Activated CD8-positive, alpha-beta memory T cell treated with anti-CD3 and anti-CD28 coated beads for 48 hours (primary cell): ENCODE data around the gene APCS.

Experiments
- DNase-seq, 3 experiments: peaks; one replicate each; pipeline ENCODE4 v3.0.0-alpha.2; 2020; ENCODE audit warnings: low read depth in 2 of 3, low spot score in 2 of 3

APCS gene

GRCh38 chr1:159587461-159587951 is at the start of gene APCS:
Gene APCS (plus strand): TSS chr1:159587826. CDS start chr1:159587922, 96 bp downstream.
- no peak for DNase-seq

DNA sequence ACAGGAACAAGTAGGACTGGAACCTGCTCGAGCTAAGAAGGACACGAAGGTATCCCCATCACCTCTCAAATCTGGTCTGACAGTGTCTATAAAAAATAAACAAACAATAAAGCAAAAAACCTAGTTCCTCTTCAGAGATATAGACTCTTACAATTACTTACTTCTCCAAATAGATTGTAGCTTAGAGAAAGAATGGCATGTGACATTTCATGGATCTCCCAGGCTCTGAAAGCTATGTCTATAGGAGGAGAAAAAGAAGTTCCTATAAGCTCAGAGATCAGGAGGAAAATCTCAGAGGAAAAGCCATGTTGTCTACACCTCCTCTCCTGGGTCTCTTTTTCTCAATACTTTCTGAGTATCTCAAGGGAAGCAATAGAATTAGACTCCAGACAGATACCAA is 39.5 kb upstream of the APCS start:
- DNase-seq = no peak

DNA sequence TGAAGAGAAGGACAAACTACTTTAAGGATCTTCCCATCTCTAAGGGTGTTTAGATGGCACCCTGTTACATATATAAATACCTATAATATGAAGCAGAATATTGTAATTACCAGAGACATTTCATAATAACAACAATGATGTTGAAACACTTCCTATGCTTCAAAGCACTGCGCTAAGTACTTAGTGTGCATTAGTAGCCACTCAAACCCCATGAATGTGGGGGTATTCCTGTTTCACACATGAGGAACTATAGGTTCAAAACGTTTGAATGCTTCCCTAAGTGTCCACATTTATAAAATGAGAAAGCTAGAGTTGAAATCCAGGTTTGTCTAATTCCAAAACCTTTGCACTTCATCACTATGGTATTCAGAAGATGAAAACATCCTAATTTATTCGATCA is 33.4 kb upstream of the APCS start:
- no peak for DNase-seq

GRCh38 chr1:159554696-159555095 is 32.9 kb upstream of the APCS start:
- no peak for DNase-seq

- DNase-seq = no peak
Measured at GRCh38 chr1:159556931-159557369, 30.7 kb upstream of the APCS start.

GRCh38 chr1:159560599-159560998 is 27.0 kb upstream of the APCS start:
- DNase-seq = no peak

- DNase-seq = no peak
Measured at GRCh38 chr1:159561497-159561896, 26.1 kb upstream of the APCS start.

- no peak for DNase-seq
Measured at GRCh38 chr1:159562680-159563079, 24.9 kb upstream of the APCS start.

DNA sequence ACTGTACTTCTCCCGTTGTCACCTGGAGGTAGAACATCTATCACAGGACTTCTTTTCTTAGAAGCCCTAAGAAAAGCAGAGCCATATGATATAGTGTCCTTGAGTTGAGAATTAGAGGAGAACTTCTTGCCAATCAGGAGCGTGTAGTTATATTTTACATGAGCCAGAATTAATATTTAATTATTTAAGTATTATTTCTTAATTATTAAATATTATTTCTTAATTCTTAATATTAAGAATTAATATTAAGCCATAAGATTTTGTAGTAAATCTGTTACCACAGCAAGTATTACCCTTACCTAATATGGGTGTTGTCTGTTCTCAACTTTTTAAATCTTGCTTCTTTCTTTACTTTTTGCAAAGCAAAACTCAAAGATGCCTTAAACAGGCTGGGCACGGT is 10.2 kb upstream of the APCS start:
- no peak for DNase-seq

DNA sequence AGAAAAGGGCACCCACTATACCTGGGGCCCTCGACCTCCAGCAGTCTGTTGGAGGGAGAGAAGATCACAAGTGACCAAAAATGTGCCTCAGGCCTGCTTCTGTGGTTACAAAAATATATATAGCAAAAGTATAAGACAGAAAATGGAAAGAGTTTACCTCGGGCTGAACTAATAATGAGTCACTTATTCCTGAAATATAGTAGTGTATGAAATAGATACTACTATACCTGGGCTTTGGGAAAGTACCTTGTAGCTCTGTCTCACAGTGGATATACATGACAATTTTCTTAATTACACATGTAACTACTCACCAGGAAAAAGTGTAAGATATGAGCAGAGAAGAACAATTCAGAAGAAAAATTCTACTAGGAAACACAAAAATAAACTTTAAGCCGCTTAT is 7.3 kb upstream of the APCS start:
- DNase-seq = no peak

GRCh38 chr1:159581422-159581821 is 6.2 kb upstream of the APCS start:
- DNase-seq = no peak

DNA sequence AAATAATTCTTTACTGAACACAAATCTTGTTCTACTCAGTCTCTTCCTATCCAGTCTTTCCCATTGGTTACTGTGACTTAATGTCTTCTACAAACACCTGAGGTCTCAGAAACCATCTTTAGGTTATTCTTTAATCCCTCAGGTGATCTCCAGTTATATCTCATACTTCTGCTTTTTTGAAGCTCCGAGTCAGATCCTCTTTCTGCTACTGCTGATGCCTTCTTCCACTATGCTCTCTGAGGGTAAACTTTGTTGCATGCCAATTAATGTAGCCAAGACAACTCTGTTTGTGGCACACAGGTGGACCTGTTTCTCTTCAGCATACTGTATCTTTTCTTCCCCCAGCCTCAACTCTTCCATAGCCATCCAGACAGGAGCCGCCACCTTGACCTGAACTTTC is 3.1 kb upstream of the APCS start:
- no peak for DNase-seq

GRCh38 chr1:159591981-159592380 is 4.4 kb downstream of the APCS start:
- no peak for DNase-seq

DNA sequence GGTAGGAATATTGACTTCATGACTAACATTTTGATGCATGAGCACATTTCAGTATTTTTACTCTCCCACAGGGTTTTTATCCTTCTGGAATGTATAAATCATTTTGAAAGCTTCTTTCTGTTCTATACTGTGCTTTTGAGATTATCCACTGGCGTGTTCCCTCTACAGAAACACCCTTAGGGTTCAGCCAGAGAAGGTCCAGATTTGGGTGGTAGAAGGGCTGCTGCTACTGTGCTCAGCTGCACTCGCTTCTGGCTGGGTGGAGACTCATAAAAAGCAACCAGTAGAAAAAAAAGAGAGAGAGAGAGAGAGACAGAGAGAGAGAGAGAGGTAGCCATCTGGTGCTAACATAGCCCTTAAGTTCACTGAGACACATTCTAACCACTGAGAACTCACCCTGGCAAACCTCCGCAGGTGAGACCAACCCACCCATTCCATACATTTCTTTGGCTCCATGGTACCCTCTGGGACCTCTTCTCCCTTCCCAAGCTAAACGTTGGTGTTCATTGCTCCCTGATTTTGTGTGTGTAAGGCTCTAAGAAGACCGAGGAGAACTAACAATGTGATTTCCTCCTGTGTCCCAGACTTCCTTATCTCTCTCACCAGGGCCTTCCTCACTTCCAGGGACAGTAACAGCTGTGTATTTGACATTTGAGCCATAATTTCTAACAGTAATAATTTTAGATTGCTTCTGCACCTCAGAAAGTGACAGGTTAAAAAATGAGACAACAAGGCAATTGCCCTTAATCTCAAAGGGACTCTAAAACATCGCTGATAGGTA is 7.2 kb downstream of the APCS start:
- DNase-seq = no peak

GRCh38 chr1:159598196-159598595 is 10.6 kb downstream of the APCS start:
- no peak for DNase-seq

DNA sequence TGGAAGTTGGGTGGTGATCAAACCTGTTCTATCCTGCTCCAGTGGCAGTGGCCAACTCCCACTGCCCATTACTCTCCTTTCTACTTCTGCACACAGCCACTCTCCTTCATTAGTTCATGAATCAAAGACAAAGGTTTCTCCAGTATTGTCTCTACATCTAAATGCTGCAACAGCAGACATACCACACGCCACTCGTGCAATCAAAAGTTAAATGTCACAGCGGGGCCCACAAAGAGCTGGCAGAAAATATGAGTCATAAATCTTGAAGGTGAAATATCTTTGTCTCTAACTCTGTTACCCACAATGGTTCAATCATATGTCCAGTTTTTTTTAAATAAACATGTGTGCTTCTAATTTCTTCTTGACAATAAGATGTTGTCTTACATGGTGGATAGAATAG is 13.3 kb downstream of the APCS start:
- DNase-seq = no peak

GRCh38 chr1:159602501-159602999 is 14.9 kb downstream of the APCS start:
- DNase-seq = no peak

DNA sequence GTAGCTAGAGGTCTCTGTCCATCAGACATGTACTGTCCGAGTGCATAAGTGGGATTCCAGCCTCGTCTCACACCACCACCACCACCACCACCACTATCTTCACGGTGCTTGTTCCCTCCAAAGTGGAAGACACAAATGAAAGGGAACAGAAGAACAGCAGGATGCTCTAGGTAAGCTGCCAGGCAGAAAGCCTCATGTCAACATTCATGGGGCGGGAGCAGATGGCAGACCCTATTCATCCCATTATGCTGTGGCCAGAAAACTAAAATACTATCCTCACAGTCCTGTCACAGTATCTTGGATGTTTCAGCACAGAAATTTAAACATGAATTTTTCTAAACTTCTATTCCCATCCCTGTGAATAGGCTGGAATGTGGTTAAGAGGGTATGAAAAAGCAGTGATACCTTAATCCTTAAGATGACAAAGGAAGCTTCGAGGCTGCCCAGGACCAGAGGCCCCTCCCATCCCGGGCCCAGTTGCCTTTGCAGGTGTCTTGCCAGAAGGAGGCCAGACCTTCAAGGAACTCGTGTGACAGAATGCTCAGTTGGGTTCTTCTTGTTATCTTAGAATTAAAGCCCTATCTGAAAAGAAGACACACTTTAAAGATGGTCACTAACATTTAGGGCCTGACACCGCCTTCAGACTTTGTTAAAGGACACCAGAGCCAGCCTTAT is 24.7 kb downstream of the APCS start:
- no peak for DNase-seq

- DNase-seq = no peak
Measured at GRCh38 chr1:159632922-159633321, 45.3 kb downstream of the APCS start.
